ENCODE results near the gene LAMA2. TPM values are rescaled to one million over a fixed set of nuclear protein-coding genes. Genes with fewer than 3 reads are reported as not detected.

Gene LAMA2
- total and polyA plus RNA-seq, 2 of the 8 experiments (the other 6 are each of a cell fraction or from before 2014, with no cell fraction given) = 1.3 to 3.8 TPM

GRCh38 chr6:129499843-129500219 lies 616.9 kb downstream of the LAMA2 start:
- Histone ChIP-seq H3K79me2 (ENCODE audit: control insufficient read depth in 1 of 2, insufficient read depth in 2 of 2, low read length in 2 of 2) (no peaks in the 10 kb centered on the region), H3K23ac (ENCODE audit: insufficient read length) (no peak overlapping the region), H2BK120ac (replicated peaks; ENCODE audit: low read depth, low read length) (no peak overlapping the region), H4K8ac (ENCODE audit: extremely low read depth, insufficient read depth, low read length) (no peak overlapping the region), H3K27me3 (replicated peaks in 1 of 4; ENCODE audit: control insufficient read depth in 3 of 4, extremely low read depth in 1 of 4, insufficient read depth in 3 of 4, low read length in 3 of 4) (no peaks in the 10 kb centered on the region), H3K36me3 (ENCODE audit: control insufficient read depth in 2 of 4, insufficient read depth in 4 of 4, low read length in 3 of 4) (no peaks in the 10 kb centered on the region), H3K14ac (ENCODE audit: insufficient read length) (no peak overlapping the region), H4K5ac (ENCODE audit: insufficient read length, low read depth, low read length) (no peak overlapping the region), H2AK5ac (ENCODE audit: low read depth, low read length) (no peak overlapping the region), H2BK20ac (ENCODE audit: low read length) (no peak overlapping the region), H3K79me1 (ENCODE audit: low read depth, low read length) (no peaks in the 10 kb centered on the region), H3K4ac (replicated peaks; ENCODE audit: insufficient read length, low read depth, low read length) (no peak overlapping the region), H2BK5ac (ENCODE audit: low read depth, low read length) (no peak overlapping the region), H3K23me2 (ENCODE audit: low read depth, low read length) (no peaks in the 10 kb centered on the region), H3K9ac (replicated peaks in 1 of 4; ENCODE audit: extremely low read depth in 1 of 4, low read depth in 3 of 4, low read length in 3 of 4) (no peak overlapping the region), H3K4me1 (replicated peaks in 1 of 4; ENCODE audit: control insufficient read depth in 3 of 4, insufficient read depth in 4 of 4, low read length in 3 of 4) (peaks cover 4 to 17% (median 11%) of the 10 kb centered on the region in 4 experiments; a peak in 5 of 7 replicates), H3K27ac (ENCODE audit: low read depth, low read length) (no peak overlapping the region), H4K91ac (replicated peaks; ENCODE audit: insufficient read length, low read length) (no peak overlapping the region), H2BK15ac (ENCODE audit: low read length) (no peak overlapping the region), H3K9me3 (ENCODE audit: insufficient read depth in 2 of 2, low read depth in 1 of 2, low read length in 1 of 2) (no peaks in the 10 kb centered on the region), H2AFZ (ENCODE audit: low read length) (no peak overlapping the region), H3K4me3 (ENCODE audit: extremely low read depth in 1 of 4, insufficient read depth in 2 of 4, low read depth in 3 of 4, low read length in 4 of 4) (no peak overlapping the region), H3K18ac (ENCODE audit: extremely low read depth, low read length) (no peak overlapping the region), H3K56ac (replicated peaks; ENCODE audit: insufficient read length, low read depth, low read length) (no peak overlapping the region), H2BK12ac (ENCODE audit: low read depth, low read length) (no peak overlapping the region), H3K4me2 (ENCODE audit: insufficient read depth in 1 of 2, low read depth in 2 of 2, low read length in 2 of 2) (no peak overlapping the region), H4K20me1 (replicated peaks in 1 of 2; ENCODE audit: control insufficient read depth in 1 of 2, insufficient read depth in 2 of 2, low read length in 2 of 2) (no peaks in the 10 kb centered on the region)
- FAIRE-seq = no peak
- WGBS, 2 experiments (ENCODE audit: extremely low coverage in 1 of 2, insufficient coverage in 1 of 2, insufficient read length in 1 of 2, insufficient replicate concordance in 2 of 2, low coverage in 1 of 2, low lambda C conversion rate in 2 of 2, missing lambda C conversion rate in 1 of 2) = 82% methylated on average over 4 of the region's 4 CpGs; no CpG with 5 or more reads in 1 of the 2 experiments
- ChIA-PET CTCF (ENCODE audit: partially characterized antibody) (interaction anchor here (0.6 to 7.9 kb wide), 36 partner anchors 9 to 1765 kb away, joined by 3 to 180 read pairs (median 4); no protein-coding TSS in a partner anchor), POLR2A (ENCODE audit: partially characterized antibody) (no interaction called here)
- no peak for DNase-seq (ENCODE audit: low read depth in 1 of 2, low spot score in 2 of 2)
- no peak for TF ChIP-seq JUN (IDR thresholded peaks at IDR 0.05; ENCODE audit: low read depth, low read length)
- no peak for TF ChIP-seq SRF (IDR thresholded peaks at IDR 0.05; ENCODE audit: low read depth, low read length)
- TF ChIP-seq PHF8 (conservative IDR thresholded peaks at IDR 0.05; ENCODE audit: low read depth, low read length) = no peak
- no peak for TF ChIP-seq NANOG (IDR thresholded peaks at IDR 0.05; ENCODE audit: insufficient read depth, low read depth, low read length, poor library complexity, severe bottlenecking)
- TF ChIP-seq KDM5A (IDR thresholded peaks at IDR 0.05; ENCODE audit: low read length) = no peak
- no peak for TF ChIP-seq HDAC6 (IDR thresholded peaks at IDR 0.05; ENCODE audit: low read depth, low read length)
- TF ChIP-seq EP300 (IDR thresholded peaks at IDR 0.05; ENCODE audit: borderline replicate concordance in 1 of 2, low read depth in 2 of 2, low read length in 2 of 2) = no peak
- TF ChIP-seq ATF2 (IDR thresholded peaks at IDR 0.05; ENCODE audit: low read length) = no peak
- no peak for TF ChIP-seq TCF12 (IDR thresholded peaks at IDR 0.05; ENCODE audit: low read depth, low read length)
- no peak for TF ChIP-seq TAF7 (optimal IDR thresholded peaks at IDR 0.05; ENCODE audit: borderline replicate concordance, low read depth, low read length)
